RKO (cell line): Measurements from ENCODE around the gene MRS2.

Experiments
- DNase-seq: peaks from one replicate; pipeline ENCODE4 v3.0.0-alpha.2; 2016; ENCODE audit warnings: low spot score

MRS2 gene

GRCh38 chr6:24431045-24431451, 28.3 kb downstream of the MRS2 start:
- peak; percentile 66 for DNase-seq

- DNase-seq = no peak
These were observed 29.9 kb downstream of the MRS2 start for GRCh38 chr6:24432611-24433010.

GRCh38 chr6:24436979-24437378, 34.2 kb downstream of the MRS2 start:
- DNase-seq = no peak

- no peak for DNase-seq
These were observed 37.3 kb downstream of the MRS2 start for GRCh38 chr6:24439858-24440539.

- no peak for DNase-seq
These were observed 38.3 kb downstream of the MRS2 start for GRCh38 chr6:24440897-24441598.

GRCh38 chr6:24441599-24441904, 38.8 kb downstream of the MRS2 start:
- DNase-seq = no peak

- no peak for DNase-seq
These were observed 41.9 kb downstream of the MRS2 start for GRCh38 chr6:24444588-24444987.

- DNase-seq = no peak
These were observed 43.0 kb downstream of the MRS2 start for GRCh38 chr6:24445704-24446103.

GRCh38 chr6:24446670-24447069, 43.9 kb downstream of the MRS2 start:
- DNase-seq = no peak

GRCh38 chr6:24448396-24448795, 45.7 kb downstream of the MRS2 start:
- DNase-seq = no peak

GRCh38 chr6:24448828-24449525, 46.2 kb downstream of the MRS2 start:
- DNase-seq = no peak

GRCh38 chr6:24451581-24452388, 49.0 kb downstream of the MRS2 start:
- no peak for DNase-seq

GRCh38 chr6:24453921-24454320, 51.2 kb downstream of the MRS2 start:
- DNase-seq = no peak

GRCh38 chr6:24454452-24454851, 51.7 kb downstream of the MRS2 start:
- no peak for DNase-seq

GRCh38 chr6:24455061-24455460, 52.3 kb downstream of the MRS2 start:
- no peak for DNase-seq

- no peak for DNase-seq
These were observed 55.4 kb downstream of the MRS2 start for GRCh38 chr6:24458134-24458533.

- DNase-seq = no peak
These were observed 56.2 kb downstream of the MRS2 start for GRCh38 chr6:24458941-24459340.

- no peak for DNase-seq
These were observed 58.2 kb downstream of the MRS2 start for GRCh38 chr6:24460966-24461365.

- DNase-seq = no peak
These were observed 61.7 kb downstream of the MRS2 start for GRCh38 chr6:24464253-24465038.

GRCh38 chr6:24469811-24470210, 67.1 kb downstream of the MRS2 start:
- DNase-seq = no peak

- no peak for DNase-seq
These were observed 69.4 kb downstream of the MRS2 start for GRCh38 chr6:24472181-24472580.
